ENCODE measurements around the gene NPAS3.

GRCh38 chr14:33249233-33249820, 310.6 kb downstream of the NPAS3 start:
- TF ChIP-seq SRF (IDR thresholded peaks at IDR 0.05; ENCODE audit: low read depth, low read length) (no peak), RFX5 (IDR thresholded peaks at IDR 0.05; ENCODE audit: borderline replicate concordance, low read depth, low read length) (no peak)

Data from H1 (cell line).